GM23338 (cell line): ENCODE data around the gene SNAP47. TPM values are rescaled to one million over a fixed set of nuclear protein-coding genes. Genes with fewer than 3 reads are reported as not detected.

ENCODE experiments used
- ATAC-seq: fragments of 200-7000 bp; cut with Tn5 transposase; 3 replicates; pipeline ENCODE4 v1.9.1; 2020
- DNase-seq: peaks from one replicate; pipeline ENCODE4 v3.0.0-alpha.2; 2015; ENCODE audit warnings: low spot score
- H2AFZ ChIP-seq: fragments of 200-600 bp; sonication (generic); 2 replicates; pipeline ENCODE4 v1.8.0; 2016; ENCODE audit warnings: antibody characterized with exemption, mild to moderate bottlenecking, moderate library complexity
- H3F3A ChIP-seq: fragments of 200-600 bp; sonication (generic); replicated peaks from 2 replicates; pipeline ENCODE4 v1.8.0; 2017; ENCODE audit warnings: antibody characterized with exemption, mixed run types, low read depth
- H3K27ac ChIP-seq: fragments of 200-600 bp; sonication (generic); 2 replicates; pipeline ENCODE4 v1.6.1; 2016; ENCODE audit warnings: low read depth
- H3K27me3 ChIP-seq: fragments of 200-600 bp; sonication (generic); 2 replicates; pipeline ENCODE4 v1.8.0; 2016; ENCODE audit warnings: mild to moderate bottlenecking, mixed run types, moderate library complexity; ENCODE audit not compliant: insufficient read depth
- H3K36me3 ChIP-seq: fragments of 200-600 bp; sonication (generic); 2 replicates; pipeline ENCODE4 v1.8.0; 2016; ENCODE audit warnings: mild to moderate bottlenecking; ENCODE audit not compliant: insufficient read depth
- H3K4me1 ChIP-seq: fragments of 200-600 bp; sonication (generic); 2 replicates; pipeline ENCODE4 v1.8.0; 2016; ENCODE audit warnings: mild to moderate bottlenecking, moderate library complexity; ENCODE audit not compliant: insufficient read depth
- H3K4me2 ChIP-seq: fragments of 200-600 bp; sonication (generic); 2 replicates; pipeline ENCODE4 v1.7.1; 2017; ENCODE audit warnings: mixed run types
- H3K4me3 ChIP-seq: fragments of 200-600 bp; sonication (generic); 2 replicates; pipeline ENCODE4 v1.6.1; 2016; ENCODE audit warnings: mixed run types
- H3K79me2 ChIP-seq: fragments of 200-600 bp; sonication (generic); replicated peaks from 2 replicates; pipeline ENCODE4 v1.8.0; 2017; ENCODE audit warnings: mild to moderate bottlenecking; ENCODE audit not compliant: insufficient read depth
- H3K9me2 ChIP-seq: fragments of 200-600 bp; sonication (generic); 2 replicates; pipeline ENCODE4 v1.8.0; 2017; ENCODE audit not compliant: insufficient read depth
- H4K20me1 ChIP-seq: fragments of 200-600 bp; sonication (generic); replicated peaks from 2 replicates; pipeline ENCODE4 v1.8.0; 2017; ENCODE audit warnings: mild to moderate bottlenecking; ENCODE audit not compliant: insufficient read depth
- H3K27ac Mint-ChIP-seq: 2 replicates; pipeline ENCODE4 v1.8.0; 2020; ENCODE audit warnings: inconsistent platforms, mild to moderate bottlenecking, moderate library complexity, mixed read lengths
- H3K27me3 Mint-ChIP-seq: 3 replicates; pipeline ENCODE4 v1.8.0; 2022; ENCODE audit warnings: low read depth, mild to moderate bottlenecking, moderate library complexity, mixed read lengths, inconsistent platforms; ENCODE audit not compliant: insufficient read depth, poor library complexity
- H3K36me3 Mint-ChIP-seq: 3 replicates; pipeline ENCODE4 v1.8.0; 2021; ENCODE audit warnings: low read depth, mild to moderate bottlenecking, inconsistent platforms, moderate library complexity, mixed read lengths
- H3K4me1 Mint-ChIP-seq: 3 replicates; pipeline ENCODE4 v1.8.0; 2020; ENCODE audit warnings: mild to moderate bottlenecking, inconsistent platforms, mixed read lengths
- H3K4me3 Mint-ChIP-seq: 3 replicates; pipeline ENCODE4 v1.8.0; 2021; ENCODE audit warnings: moderate library complexity, mild to moderate bottlenecking, inconsistent platforms, mixed read lengths
- H3K9me3 Mint-ChIP-seq: 3 replicates; pipeline ENCODE4 v1.8.0; 2020; ENCODE audit warnings: moderate library complexity, mild to moderate bottlenecking, inconsistent platforms, mixed read lengths
- EZH2phosphoT487 ChIP-seq: fragments of 200-600 bp; sonication (generic); IDR thresholded peaks from one replicate; pipeline ENCODE4 v1.8.1; 2018; ENCODE audit warnings: antibody characterized with exemption; ENCODE audit not compliant: unreplicated experiment
- JUNB ChIP-seq: IDR thresholded peaks from one replicate; pipeline ENCODE4 v1.6.1; 2016; ENCODE audit warnings: antibody characterized with exemption; ENCODE audit not compliant: unreplicated experiment
- POLR2AphosphoS5 ChIP-seq: IDR thresholded peaks from 2 replicates; pipeline ENCODE4 v1.6.1; 2016; ENCODE audit warnings: antibody characterized with exemption, low read depth
- STAT1 ChIP-seq: IDR thresholded peaks from one replicate; pipeline ENCODE4 v1.6.1; 2016; ENCODE audit warnings: antibody characterized with exemption; ENCODE audit not compliant: unreplicated experiment
- ZNF114 ChIP-seq: fragments of 250-450 bp; sonication (Bioruptor Pico); IDR thresholded peaks from 2 replicates; pipeline ENCODE4 v1.5.0; 2020; ENCODE audit warnings: mild to moderate bottlenecking, moderate library complexity
- polyA plus RNA-seq: library from polyadenylated mRNA; unstranded; fragments of >200 nt; fragmentation: Nextera tagmentation; extraction: Ambion mirVana; gene quantifications from 2 replicates; pipeline ENCODE4 v1.2.1, GENCODE V29; 2016
- total RNA-seq: library from RNA; depleted of rRNA; stranded (reverse); fragments of >200 nt; shearing (Covaris generic); gene quantifications from 2 replicates; pipeline ENCODE4 v1.2.3, GENCODE V29; 2014
- TF ChIP-seq, protein P1 (sequence below): fragments of 250-450 bp; sonication (Bioruptor Pico); IDR thresholded peaks from 2 replicates; pipeline ENCODE4 v1.5.0; 2020; ENCODE audit warnings: mild to moderate bottlenecking, moderate library complexity
- TF ChIP-seq, protein P2 (sequence below): IDR thresholded peaks from 2 replicates; pipeline ENCODE4 v1.6.1; 2016; ENCODE audit warnings: antibody characterized with exemption

The SNAP47 gene
- total and polyA plus RNA-seq, 2 experiments from 2014 or later, result 19.5 to 51.8 TPM

DNA sequence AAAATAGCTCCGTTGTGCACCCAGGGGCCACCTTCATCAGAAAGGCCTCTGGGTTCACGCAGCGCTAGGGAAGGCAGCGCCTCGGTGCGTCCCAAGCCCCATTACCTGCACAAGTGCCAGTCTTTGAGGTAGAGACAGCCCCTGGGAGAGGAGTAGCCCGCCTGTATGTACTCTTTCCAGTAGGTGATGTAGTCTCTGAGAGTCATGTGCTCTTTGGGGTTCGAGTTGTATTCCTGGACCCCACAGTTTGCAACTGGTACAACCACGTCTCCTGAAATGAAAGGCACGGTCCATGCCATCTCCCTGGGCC lies 734 bp upstream of the SNAP47 start (continued):
- TF ChIP-seq, protein P1, sequence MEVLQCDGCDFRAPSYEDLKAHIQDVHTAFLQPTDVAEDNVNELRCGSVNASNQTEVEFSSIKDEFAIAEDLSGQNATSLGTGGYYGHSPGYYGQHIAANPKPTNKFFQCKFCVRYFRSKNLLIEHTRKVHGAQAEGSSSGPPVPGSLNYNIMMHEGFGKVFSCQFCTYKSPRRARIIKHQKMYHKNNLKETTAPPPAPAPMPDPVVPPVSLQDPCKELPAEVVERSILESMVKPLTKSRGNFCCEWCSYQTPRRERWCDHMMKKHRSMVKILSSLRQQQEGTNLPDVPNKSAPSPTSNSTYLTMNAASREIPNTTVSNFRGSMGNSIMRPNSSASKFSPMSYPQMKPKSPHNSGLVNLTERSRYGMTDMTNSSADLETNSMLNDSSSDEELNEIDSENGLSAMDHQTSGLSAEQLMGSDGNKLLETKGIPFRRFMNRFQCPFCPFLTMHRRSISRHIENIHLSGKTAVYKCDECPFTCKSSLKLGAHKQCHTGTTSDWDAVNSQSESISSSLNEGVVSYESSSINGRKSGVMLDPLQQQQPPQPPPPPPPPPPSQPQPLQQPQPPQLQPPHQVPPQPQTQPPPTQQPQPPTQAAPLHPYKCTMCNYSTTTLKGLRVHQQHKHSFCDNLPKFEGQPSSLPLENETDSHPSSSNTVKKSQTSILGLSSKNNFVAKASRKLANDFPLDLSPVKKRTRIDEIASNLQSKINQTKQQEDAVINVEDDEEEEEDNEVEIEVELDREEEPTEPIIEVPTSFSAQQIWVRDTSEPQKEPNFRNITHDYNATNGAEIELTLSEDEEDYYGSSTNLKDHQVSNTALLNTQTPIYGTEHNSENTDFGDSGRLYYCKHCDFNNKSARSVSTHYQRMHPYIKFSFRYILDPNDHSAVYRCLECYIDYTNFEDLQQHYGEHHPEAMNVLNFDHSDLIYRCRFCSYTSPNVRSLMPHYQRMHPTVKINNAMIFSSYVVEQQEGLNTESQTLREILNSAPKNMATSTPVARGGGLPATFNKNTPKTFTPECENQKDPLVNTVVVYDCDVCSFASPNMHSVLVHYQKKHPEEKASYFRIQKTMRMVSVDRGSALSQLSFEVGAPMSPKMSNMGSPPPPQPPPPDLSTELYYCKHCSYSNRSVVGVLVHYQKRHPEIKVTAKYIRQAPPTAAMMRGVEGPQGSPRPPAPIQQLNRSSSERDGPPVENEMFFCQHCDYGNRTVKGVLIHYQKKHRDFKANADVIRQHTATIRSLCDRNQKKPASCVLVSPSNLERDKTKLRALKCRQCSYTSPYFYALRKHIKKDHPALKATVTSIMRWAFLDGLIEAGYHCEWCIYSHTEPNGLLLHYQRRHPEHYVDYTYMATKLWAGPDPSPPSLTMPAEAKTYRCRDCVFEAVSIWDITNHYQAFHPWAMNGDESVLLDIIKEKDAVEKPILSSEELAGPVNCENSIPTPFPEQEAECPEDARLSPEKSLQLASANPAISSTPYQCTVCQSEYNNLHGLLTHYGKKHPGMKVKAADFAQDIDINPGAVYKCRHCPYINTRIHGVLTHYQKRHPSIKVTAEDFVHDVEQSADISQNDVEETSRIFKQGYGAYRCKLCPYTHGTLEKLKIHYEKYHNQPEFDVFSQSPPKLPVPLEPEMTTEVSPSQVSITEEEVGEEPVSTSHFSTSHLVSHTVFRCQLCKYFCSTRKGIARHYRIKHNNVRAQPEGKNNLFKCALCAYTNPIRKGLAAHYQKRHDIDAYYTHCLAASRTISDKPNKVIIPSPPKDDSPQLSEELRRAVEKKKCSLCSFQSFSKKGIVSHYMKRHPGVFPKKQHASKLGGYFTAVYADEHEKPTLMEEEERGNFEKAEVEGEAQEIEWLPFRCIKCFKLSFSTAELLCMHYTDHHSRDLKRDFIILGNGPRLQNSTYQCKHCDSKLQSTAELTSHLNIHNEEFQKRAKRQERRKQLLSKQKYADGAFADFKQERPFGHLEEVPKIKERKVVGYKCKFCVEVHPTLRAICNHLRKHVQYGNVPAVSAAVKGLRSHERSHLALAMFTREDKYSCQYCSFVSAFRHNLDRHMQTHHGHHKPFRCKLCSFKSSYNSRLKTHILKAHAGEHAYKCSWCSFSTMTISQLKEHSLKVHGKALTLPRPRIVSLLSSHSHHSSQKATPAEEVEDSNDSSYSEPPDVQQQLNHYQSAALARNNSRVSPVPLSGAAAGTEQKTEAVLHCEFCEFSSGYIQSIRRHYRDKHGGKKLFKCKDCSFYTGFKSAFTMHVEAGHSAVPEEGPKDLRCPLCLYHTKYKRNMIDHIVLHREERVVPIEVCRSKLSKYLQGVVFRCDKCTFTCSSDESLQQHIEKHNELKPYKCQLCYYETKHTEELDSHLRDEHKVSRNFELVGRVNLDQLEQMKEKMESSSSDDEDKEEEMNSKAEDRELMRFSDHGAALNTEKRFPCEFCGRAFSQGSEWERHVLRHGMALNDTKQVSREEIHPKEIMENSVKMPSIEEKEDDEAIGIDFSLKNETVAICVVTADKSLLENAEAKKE, result no peak
- TF ChIP-seq EZH2phosphoT487, result no peak

DNA sequence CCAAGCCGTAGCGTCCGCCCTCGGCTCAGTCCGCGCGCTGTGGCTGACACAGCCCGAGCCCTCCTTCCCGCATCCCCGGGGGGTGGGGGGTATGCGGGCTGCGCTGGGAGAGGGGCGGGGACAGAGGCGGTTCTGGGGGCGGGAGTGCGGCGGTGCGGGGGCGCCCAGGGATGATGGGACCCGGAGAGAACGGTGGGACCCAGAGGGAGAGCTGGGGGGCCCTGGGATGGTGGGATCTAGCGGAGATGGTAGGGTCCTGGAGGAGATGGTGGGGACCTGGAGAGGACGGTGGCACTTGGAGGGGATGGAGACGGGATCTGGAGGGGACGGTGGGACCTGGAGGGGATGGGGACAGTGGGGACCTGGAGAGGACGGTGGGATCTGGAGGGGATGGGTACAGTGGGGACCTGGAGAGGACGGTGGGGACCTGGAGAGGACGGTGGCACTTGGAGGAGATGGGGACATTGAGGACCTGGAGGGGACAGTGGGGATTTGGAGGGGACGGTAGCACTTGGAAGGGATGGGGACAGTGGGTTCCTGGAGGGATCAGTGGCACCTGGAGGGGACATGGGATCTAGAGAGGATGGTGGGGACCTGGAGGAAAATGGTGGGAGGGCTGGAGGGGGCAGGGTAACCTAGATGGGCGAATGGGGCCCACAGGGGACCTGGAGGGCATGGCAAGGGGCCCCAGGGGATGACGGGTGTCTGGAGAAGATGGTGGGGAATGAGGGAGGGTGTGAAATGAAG lies 477 bp downstream of the SNAP47 start:
- no peak for TF ChIP-seq ZNF114 (CRISPR knock-in tag)
- no peak for TF ChIP-seq POLR2AphosphoS5
- TF ChIP-seq, protein P2, sequence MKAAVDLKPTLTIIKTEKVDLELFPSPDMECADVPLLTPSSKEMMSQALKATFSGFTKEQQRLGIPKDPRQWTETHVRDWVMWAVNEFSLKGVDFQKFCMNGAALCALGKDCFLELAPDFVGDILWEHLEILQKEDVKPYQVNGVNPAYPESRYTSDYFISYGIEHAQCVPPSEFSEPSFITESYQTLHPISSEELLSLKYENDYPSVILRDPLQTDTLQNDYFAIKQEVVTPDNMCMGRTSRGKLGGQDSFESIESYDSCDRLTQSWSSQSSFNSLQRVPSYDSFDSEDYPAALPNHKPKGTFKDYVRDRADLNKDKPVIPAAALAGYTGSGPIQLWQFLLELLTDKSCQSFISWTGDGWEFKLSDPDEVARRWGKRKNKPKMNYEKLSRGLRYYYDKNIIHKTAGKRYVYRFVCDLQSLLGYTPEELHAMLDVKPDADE, result no peak
- no peak for TF ChIP-seq STAT1
- TF ChIP-seq JUNB, result no peak
- TF ChIP-seq, protein P1, result no peak
- peak overlapping the region; percentile 92 for H3K4me3 ChIP-seq
- DNase-seq (no peak), ATAC-seq (no peak; the same call in 2 of the 3 replicates)
- peaks cover 66% of the 10 kb centered on the region for H3K79me2 ChIP-seq
- Mint-ChIP-seq H3K36me3 (peaks cover 21% of the 10 kb centered on the region), H3K9me3 (no peaks in the 10 kb centered on the region; the same call in 2 of the 3 replicates), H3K4me1 (peaks cover 11% of the 10 kb centered on the region; the same call in 2 of the 3 replicates), H3K4me3 (peak overlapping the region; percentile 95), H3K27me3 (peaks cover 15% of the 10 kb centered on the region), H3K27ac (peak overlapping the region; percentile 86)
- peak overlapping the region; percentile 84 for H3K4me2 ChIP-seq
- 0 out of 2 replicates have a peak, but pooled peaks cover 5% of the 10 kb centered on the region for H3F3A ChIP-seq
- peaks cover 3% of the 10 kb centered on the region; the same call in 1 of the 2 replicates for H3K4me1 ChIP-seq
- peak overlapping the region; percentile 55; the same call in 1 of the 2 replicates for H3K27ac ChIP-seq
- H4K20me1 ChIP-seq, result peaks cover 7% of the 10 kb centered on the region; the same call in 1 of the 2 replicates
- H3K9me2 ChIP-seq, result no peaks in the 10 kb centered on the region
- H2AFZ ChIP-seq, result no peak overlapping the region
- no peaks in the 10 kb centered on the region for H3K27me3 ChIP-seq
- H3K36me3 ChIP-seq, result no peaks in the 10 kb centered on the region
